HG03521 (cell line): ENCODE results near the gene CAT.

Experiments used
- ATAC-seq: cut with Tn5 transposase; IDR thresholded peaks from one replicate; pipeline ENCODE4 v1.9.1; 2021; ENCODE audit warnings: mild to moderate bottlenecking, moderate library complexity; ENCODE audit not compliant: unreplicated experiment

CAT gene

DNA sequence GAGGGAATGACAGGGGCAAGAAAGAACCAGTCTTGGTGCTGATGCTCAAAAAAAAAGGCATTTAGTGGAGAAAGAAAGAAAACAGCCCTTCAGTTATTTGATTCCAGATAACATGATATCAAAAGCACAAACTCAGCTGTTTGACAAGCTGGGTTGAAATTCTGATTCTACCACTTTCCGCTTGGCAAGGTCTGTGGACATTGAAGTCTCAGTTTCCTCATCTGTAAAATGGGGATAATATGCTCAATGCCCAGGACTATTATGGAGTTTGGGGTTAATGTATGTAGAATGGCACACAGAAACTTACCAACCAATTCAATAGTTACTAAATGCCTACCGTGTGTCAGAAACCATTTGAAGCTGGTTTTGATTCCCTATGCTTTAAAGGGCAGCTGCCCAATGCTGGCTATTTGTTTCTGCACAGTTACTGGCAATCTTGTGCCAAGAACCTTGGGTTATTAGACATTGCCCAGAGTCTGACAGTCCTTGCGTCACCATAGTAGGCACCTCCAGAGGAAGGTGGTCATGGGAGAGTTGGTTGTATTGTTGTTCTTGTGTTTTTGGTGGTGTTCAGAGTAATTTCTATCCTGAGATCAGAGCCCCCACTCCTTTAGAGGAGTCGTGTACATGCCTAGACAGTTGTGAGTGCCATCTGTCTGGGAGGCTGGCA is 55.3 kb downstream of the CAT start:
- ATAC-seq = no peak

GRCh38 chr11:34495239-34495723 is 56.5 kb downstream of the CAT start:
- ATAC-seq = no peak

DNA sequence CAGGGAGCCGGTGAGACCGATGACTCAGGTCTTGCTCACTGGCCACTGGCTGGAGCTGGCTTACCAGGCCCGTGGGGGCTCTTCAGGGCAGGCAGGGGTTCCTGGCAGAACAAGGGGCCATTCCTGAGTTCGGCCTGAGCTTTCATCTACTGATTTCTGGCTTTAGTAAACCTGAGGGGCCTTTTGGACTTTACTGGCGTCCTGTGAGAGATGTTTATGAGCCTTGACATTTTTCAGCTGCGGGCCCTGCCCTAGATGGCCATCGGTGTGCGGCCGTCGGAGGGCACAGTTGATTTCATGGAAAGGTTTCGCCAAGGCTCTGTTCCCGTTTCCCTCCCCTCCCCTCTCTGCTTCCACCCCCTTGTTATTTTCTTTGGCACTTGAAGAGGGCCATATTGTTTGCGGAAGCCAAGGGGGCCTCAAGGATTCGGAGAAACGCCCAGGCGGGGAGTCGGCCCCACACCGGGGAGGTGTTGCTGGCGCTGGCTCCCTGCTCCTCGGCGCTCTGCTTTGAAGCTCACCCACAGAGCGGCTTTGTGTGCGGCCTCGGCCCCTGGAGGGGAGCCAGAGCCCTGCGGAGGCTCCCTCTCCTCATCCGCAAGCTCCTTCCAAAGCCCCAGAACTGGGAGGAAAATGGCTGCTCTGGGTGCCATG is 57.1 kb downstream of the CAT start:
- no peak for ATAC-seq

DNA sequence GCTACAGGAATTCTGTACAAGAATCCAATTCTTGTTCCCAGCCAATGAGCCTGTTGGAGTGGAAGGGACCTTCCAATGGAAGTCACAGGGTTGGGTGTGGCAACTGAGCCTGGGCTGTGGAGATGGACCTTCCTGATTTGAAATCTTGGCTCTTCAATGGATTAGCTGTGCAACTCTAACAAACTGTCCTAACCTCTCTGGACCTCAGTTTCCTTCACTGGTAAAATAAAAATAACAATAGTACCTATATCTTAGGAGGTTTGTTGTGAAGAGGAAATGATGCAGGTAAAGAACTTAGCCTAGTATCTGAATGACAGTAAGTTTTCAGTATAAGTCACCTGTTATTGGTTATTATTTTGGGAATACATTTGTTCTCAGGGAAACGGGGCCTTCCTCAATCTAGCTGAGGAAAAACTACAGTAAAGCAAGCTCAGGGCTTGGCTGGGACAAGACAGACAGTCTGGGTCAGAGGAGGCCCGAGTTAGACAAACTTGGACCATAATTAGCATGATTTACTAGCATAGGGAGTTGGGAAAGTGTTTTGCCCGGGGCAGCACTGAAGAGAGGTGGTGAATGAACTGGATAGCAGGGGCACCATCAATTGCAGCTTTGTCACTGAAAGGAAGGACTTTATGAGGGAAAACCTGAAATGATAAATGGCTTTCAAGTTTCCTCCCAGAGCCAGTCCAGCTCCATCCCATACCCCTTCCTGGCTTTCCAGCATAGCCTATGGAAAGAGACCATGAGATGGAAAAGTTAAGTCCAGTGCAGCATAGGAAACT is 61.2 kb downstream of the CAT start:
- no peak for ATAC-seq

DNA sequence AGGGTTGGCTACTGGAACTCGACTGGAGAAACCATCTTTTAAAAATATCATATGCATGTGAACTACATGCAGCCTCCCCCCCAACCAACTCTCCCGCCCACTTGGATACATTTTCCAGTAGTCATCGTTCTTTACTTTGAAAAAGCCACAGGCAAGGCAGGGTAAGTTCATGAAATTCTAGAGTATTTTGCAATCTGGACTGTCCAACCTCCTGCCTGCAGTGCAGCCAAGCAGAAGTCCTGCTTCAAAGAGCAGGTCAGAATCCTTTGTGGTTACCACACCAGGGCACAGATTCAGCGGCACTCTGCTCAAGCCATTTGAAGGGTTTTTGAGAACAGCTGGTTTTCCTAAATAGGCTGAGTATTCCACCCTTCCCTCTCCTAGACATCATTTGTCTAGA is 62.8 kb downstream of the CAT start:
- no peak for ATAC-seq

- no peak for ATAC-seq
Observed at GRCh38 chr11:34501949-34502348, 63.2 kb downstream of the CAT start.

- no peak for ATAC-seq
Observed at GRCh38 chr11:34502949-34503348, 64.2 kb downstream of the CAT start.

DNA sequence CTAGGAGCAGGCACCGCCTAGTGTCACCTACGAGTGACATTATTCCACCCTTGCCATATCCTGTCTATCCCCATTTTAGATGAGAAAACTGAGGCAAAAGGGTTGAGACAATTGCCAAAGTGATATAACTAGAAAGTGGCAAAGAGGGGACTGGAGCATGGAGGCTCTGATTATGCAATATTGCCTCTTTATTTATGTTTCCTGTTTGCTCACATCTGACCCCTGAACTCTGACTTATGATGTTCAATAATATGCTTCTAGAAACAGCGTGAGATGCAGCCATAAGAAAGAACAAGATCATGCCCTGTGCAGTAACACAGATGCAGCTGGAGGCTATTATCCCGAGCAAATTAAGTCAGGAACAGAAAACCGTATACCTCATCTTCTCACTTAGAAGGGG is 67.1 kb downstream of the CAT start:
- ATAC-seq = no peak

DNA sequence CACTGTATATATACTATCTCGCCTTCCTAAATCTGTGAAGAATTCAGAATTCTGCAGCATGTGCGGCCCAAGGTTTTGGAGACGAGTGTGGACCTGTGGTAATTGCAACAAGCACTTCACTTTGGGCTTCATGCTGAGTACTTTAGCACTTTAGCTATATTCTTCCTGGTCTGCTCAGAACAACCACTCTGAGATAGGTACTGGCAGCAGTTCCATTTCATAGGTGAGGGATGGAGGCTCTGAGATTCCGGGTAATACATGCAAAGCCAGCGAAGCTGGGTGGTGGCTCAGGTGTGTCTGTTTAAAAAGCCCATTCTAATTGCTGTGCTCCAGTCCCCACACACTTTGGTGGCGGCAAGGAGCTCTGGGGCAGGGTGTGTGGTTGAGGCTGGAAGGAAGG is 68.4 kb downstream of the CAT start:
- no peak for ATAC-seq

GRCh38 chr11:34507610-34508009 is 68.9 kb downstream of the CAT start:
- ATAC-seq = no peak

- ATAC-seq = no peak
Observed at GRCh38 chr11:34508524-34508923, 69.8 kb downstream of the CAT start.

- ATAC-seq = no peak
Observed at GRCh38 chr11:34509336-34509876, 70.7 kb downstream of the CAT start.

GRCh38 chr11:34510218-34510617 is 71.5 kb downstream of the CAT start:
- no peak for ATAC-seq

DNA sequence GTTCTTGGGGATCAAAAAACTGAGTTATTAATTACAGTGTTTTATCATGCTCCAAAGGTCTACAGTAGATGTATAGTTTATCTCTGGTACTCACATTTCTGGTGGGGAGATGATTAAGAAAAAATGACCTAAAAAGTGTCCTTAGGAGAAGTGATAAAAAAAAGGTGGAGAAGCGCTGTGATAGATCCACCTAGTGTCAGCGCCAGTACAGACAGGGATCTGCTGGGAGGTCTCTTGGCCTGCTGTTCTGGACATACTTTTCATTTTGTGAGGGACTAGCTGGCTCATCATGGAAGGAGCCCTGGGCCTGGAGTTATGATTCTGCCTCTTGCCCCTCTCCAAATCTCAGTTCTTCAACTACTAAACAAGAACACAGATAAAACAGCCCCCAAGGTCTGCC is 71.9 kb downstream of the CAT start:
- no peak for ATAC-seq

GRCh38 chr11:34512840-34513681 is 74.3 kb downstream of the CAT start:
- ATAC-seq = peak; percentile 95

GRCh38 chr11:34513682-34514449 is 75.1 kb downstream of the CAT start, which contains the start of gene ELF5:
ELF5 (minus strand) TSS chr11:34513794; CDS start chr11:34505749, 8,045 bp downstream.
- no peak for ATAC-seq

DNA sequence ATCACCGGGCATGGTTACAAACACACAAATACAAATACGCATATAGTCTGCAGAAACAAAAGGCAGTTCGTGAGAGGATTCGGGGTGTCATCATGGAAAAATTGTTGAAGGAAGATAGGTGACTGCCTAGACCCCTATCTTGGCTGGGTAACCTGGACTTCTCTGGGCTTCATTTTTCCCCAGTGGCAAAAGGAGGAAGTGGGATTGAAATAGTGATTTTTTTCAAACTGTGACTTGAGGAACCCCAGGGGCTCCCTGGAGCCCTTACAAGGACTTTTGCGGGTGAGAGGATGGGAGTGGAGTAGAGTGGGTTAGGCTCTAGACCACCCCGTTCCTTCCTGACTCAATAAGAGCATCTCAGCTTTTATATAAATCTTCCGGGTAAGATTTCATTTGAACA is 75.9 kb downstream of the CAT start:
- ATAC-seq = no peak

- ATAC-seq = no peak
Observed at GRCh38 chr11:34516247-34517040, 77.7 kb downstream of the CAT start.

- no peak for ATAC-seq
Observed at GRCh38 chr11:34519595-34520235, 81.0 kb downstream of the CAT start.
